ENCODE measurements around the gene FOXP1.

DNA sequence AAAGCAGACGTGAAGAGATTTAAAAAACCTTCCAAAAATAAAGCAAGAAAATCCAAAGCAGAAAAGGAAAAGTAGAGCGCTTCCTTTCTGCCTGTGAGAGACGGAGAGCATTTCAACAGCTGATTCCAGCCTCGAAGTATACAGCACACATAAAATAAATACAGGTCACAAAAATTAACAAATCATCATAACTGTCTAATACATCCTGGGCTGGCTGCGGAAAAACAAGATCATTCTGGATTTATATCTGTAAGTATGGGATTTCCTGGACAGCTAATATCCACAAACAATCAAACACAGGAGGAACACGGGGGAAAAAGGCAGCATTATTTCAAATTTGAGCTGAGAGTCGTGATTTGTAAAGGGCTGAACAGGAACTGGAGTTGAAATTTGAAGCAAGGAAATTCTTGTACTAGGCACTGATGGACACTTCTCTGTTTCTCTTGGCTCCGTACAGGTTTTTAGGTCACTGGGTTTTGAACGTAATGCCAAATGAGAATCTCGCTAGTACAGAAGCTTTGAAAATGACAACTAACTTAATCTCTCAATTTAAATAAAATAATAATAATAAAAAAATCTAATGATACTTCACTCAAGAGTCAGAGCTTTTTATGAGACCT lies 577.7 kb downstream of the FOXP1 start:
- TF ChIP-seq, protein P1, sequence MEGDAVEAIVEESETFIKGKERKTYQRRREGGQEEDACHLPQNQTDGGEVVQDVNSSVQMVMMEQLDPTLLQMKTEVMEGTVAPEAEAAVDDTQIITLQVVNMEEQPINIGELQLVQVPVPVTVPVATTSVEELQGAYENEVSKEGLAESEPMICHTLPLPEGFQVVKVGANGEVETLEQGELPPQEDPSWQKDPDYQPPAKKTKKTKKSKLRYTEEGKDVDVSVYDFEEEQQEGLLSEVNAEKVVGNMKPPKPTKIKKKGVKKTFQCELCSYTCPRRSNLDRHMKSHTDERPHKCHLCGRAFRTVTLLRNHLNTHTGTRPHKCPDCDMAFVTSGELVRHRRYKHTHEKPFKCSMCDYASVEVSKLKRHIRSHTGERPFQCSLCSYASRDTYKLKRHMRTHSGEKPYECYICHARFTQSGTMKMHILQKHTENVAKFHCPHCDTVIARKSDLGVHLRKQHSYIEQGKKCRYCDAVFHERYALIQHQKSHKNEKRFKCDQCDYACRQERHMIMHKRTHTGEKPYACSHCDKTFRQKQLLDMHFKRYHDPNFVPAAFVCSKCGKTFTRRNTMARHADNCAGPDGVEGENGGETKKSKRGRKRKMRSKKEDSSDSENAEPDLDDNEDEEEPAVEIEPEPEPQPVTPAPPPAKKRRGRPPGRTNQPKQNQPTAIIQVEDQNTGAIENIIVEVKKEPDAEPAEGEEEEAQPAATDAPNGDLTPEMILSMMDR (IDR thresholded peaks at IDR 0.05), result no peak
- TF ChIP-seq POLR2AphosphoS5 (IDR thresholded peaks at IDR 0.05) (peak in 1 of 2 donors; percentile 22), POLR2A (IDR thresholded peaks at IDR 0.05; ENCODE audit: low read depth) (no peak), EP300 (IDR thresholded peaks at IDR 0.05) (no peak)

Measured in esophagus muscularis mucosa (tissue), 4 donors.